Left cardiac atrium (tissue), 4 donors: Measurements from ENCODE around the gene TPST2. TPM values are rescaled to one million over a fixed set of nuclear protein-coding genes. Genes with fewer than 3 reads are reported as not detected.
A peak's percentile ranks its signal among the peaks of the same experiment; 100 is the strongest.
"Not testable (repeated sequence)": the region's sequence is repeated elsewhere in the genome, so short reads cannot be mapped to it uniquely, and the experiment has no call there.

Source experiments
- ATAC-seq, 2 donors: fragments of 200-7000 bp; cut with Tn5 transposase; one replicate each; pipeline ENCODE4 v1.9.1; 2020; ENCODE audit warnings: mild to moderate bottlenecking in 2 of 2, moderate library complexity in 2 of 2
- DNase-seq: peaks from one replicate; pipeline ENCODE4 v3.0.0-alpha.2; 2020
- intact Hi-C, 2 donors: fragments of 100-400 bp; cut with DNase I; formaldehyde crosslinking; loops; one replicate each; pipeline versions ENCODE4 v1.14.1 to v1.15.1; 2022 to 2023
- total RNA-seq, 2 donors: library from RNA; stranded (reverse); fragmentation: NEBNext Ultra II Directional; extraction: Animal tissue kit (Norgen Biotek cat#: 25700); gene quantifications; one replicate each; pipeline ENCODE4 v1.2.1, GENCODE V29; 2021
- donor health status: DM: no; HTN: yes; CAD: no.
- donor health status: DM: no; HTN: yes; CAD: no; lungs with severe emphysema.
- donor health status: DM: yes; HTN: yes; CAD: no.
- donor health status: Dilated cardiomyopathy.

Gene TPST2
- total RNA-seq, 2 donors from 2014 or later: 22.1 to 36.5 TPM

- intact Hi-C loops: no loop called here
- ATAC-seq (no peak), DNase-seq (no peak)
Observed at GRCh38 chr22:26545385-26545784, 44.5 kb downstream of the TPST2 start.

DNA sequence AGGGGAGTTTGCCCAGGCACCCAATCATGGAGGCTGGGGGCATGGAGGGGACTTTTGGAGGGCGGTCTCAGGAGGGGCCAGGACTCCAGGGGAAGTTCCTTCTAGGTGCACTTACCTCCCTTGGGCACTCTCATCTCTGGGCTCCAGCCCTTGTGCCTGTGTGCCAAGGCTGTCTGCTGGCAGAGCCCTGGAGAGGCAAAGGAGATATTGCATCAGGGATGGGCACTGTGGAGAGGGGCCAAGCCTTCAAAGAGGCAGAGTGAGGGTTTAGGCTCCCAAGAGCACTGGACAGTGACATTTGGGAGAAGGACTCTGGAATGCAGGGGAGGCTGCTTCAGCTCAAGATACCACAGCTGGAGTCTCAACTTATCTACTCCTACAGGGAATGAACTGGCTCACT, 45.4 kb downstream of the TPST2 start:
- intact Hi-C loops: no loop called here
- DNase-seq (no peak), ATAC-seq (peak in 1 of 2 donors; percentile 50)

DNA sequence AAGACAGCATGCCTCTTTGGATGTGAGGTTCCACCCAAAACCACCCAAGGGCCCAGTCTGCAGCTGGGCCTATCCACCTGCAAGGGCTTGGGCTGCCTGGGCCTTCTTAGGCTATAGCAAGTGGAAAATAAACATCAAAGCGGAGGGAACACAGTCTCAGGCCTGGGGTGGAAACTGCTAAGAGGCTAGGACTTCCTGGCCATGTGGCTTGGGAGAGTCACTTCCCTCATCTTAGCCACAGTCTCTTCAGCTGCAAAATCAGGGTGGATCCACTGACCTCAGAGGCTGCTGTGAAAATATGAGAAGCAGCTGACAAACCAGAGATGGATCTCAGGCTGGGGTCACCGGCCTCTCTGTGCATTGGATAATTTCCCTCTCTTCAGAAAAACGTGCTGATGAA, 47.1 kb downstream of the TPST2 start:
- intact Hi-C loops: no loop called here
- DNase-seq: no peak
- ATAC-seq: peak in 1 of 2 donors; percentile 48

- ATAC-seq (no peak), DNase-seq (no peak)
- intact Hi-C loops: no loop called here
Observed at GRCh38 chr22:26541167-26541819, 48.6 kb downstream of the TPST2 start.

DNA sequence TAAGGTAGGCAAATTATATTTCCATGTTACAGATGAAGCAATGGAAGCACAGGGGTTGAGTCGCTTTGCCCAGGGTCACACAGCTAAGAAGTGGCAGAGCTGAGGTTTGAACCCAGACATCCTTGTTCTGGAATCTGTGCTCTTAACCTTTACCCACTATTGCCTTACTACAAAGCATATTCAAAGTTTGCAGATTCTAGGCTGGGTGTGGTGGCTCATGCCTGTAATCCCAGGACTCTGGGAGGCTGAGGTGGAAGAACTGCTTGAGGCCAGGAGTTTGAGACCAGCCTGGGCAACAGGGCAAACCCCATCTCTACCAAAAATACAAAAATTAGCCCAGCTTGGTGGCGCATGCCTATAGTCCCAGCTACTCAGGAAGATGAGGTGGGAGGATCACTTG, 49.8 kb downstream of the TPST2 start:
- DNase-seq: no peak
- intact Hi-C loops: no loop called here

GRCh38 chr22:26536762-26537134, 53.2 kb downstream of the TPST2 start:
- DNase-seq (no peak), ATAC-seq (no peak)
- intact Hi-C loops: no loop called here

More for the DNA sequence above, 49.8 kb downstream of the TPST2 start:
- no peak for ATAC-seq

GRCh38 chr22:26536056-26536761, 53.7 kb downstream of the TPST2 start:
- DNase-seq (no peak), ATAC-seq (no peak)
- intact Hi-C loops: no loop called here

DNA sequence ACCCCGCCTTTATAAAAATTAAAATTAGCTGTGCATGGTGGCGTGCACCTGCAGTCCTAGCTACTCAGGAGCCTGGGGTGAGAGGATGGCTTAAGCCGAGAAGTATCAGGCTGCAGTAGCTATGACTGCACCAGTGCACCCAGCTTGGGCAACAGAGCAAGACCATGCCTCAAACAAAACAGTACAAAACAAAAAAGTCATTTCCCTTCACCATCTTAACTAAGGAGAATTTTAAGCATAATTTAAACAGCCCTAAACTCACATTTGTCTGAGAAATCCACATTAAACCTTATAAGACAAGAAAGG, 54.4 kb downstream of the TPST2 start:
- DNase-seq: no peak
- no peak for ATAC-seq
- intact Hi-C loops: no loop called here

DNA sequence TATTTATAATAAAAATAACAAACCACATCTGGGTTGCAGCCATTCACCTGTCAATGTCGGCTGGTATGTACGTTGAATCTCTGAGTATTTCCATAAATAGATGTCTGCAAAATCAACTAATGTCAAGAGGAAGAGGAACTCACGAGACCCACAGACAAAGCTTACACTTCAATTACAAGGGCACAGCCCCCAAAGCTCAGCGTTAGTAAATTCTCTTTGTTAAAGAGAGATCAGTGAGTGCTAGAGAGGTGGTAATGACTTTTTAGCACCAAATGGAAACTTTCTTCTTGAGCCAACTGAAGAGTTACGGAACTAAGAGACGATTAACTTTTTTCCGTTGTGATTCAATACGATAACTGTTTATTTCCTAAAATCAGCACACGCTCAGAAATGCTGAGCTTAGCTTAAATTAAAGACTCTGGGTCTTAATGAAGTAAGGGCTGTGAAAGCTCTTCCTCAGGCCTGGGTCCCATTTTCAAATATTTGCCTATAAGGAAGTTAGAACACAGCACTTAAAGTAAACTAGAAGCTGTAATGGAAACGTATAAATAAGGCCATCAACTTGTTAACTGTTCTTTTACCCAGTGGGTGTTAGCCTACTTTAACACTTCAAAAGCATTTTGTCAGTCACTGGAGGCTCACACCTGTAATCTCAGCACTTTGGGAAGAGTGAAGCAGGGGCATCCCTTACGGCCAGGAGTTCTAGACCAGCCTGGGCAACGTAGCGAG, 54.9 kb downstream of the TPST2 start:
- DNase-seq (no peak), ATAC-seq (no peak)
- intact Hi-C loops: no loop called here

GRCh38 chr22:26534171-26534855, 55.6 kb downstream of the TPST2 start:
- intact Hi-C loops: no loop called here
- DNase-seq (no peak), ATAC-seq (no peak)

DNA sequence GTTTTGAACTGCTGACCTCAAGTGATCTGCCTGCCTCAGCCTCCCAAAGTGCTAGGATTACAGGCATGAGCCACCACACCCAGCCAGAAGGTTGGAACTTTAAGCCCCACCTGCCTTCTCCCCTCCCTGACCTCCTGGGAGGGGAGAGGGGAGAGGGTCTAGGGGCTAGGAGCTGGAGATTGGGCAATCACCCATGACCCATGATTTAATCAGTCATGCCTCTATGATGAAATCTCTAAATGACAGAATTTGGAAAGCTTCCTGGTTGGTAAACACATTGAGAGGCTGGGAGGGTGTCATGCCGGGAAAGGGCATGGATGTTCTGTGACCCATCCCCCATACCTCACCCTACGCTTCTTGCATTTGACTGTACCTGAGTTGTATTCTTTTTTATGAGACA, 60.6 kb downstream of the TPST2 start:
- intact Hi-C loops: no loop called here
- peak; percentile 17 to 39 for ATAC-seq

DNA sequence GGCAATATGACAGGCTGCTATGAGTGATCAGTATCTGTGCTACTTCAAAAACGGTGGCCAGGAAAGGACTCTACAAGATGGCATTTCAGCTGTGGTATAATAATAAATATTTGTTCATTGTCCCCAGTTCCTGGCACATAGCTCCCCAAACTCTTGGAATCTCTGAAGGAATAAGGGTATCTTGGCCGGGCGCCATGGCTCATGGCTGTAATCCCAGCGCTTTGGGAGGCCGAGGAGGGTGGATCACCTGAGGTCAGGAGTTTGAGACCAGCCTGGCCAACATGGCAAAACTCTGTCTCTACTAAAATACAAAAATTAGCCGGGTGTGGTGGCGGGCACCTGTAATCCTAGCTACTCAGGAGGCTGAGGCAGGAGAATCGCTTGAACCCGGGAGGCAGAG, 61.4 kb downstream of the TPST2 start:
- intact Hi-C loops, ATAC-seq, DNase-seq: not testable (repeated sequence)

More for the DNA sequence above, 60.6 kb downstream of the TPST2 start:
- DNase-seq: no peak

- DNase-seq: no peak
- ATAC-seq: peak; percentile 75 to 78
- intact Hi-C loops: no loop called here
Observed at GRCh38 chr22:26527574-26528465, 62.1 kb downstream of the TPST2 start.

GRCh38 chr22:26527167-26527566, 62.8 kb downstream of the TPST2 start:
- DNase-seq (no peak), ATAC-seq (no peak)
- intact Hi-C loops: no loop called here

DNA sequence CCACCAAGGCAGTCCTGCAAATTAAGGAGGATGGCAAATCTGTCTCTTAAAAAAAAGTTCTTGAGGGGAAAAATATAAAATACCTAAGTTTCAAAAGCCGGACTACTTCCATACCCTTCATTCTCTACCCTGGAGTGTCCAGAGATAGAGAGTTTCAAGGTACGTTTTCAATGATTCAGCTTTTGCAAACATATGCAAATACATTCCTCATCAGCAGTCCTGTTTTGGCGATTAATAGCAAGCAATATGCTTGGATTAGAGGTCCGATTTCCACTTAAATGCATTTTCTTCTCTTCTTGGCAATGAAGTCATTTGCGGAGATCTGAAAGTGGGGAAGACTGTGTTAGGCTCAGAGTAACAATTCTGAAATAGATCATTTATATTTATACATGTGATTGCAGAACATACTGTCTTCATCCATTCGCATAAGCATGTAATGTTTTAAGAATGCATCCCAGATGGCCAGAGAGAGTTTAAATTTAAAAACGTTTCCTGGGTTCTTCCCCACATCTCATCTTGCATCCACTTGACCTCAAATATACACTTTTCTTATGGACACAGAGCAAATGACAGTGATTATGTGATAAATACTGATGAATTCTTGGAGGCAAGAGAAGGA, 63.9 kb downstream of the TPST2 start:
- intact Hi-C loops: no loop called here
- ATAC-seq (no peak), DNase-seq (no peak)

- intact Hi-C loops: no loop called here
- no peak for ATAC-seq
- DNase-seq: no peak
Observed at GRCh38 chr22:26524870-26525269, 65.1 kb downstream of the TPST2 start.

DNA sequence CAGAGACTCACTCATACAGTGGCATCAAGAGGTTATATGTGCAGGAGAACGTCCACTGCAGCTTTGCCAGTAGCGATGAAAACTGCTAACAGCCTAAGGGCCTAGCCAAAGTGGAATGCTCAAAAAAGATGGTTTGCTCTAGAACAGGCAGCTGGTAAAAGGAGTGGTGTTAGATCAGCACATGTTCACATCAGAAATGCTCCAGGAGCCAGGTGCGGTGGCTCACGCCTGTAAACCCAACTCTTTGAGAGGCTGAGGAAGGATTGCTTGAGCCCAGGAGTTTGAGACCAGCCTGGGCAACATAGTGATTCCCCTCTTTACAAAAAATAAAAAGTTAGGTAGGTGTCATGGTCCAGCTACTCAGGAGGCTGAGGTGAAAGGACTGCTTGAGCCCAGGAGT, 67.3 kb downstream of the TPST2 start:
- DNase-seq (no peak), ATAC-seq (no peak)
- intact Hi-C loops: no loop called here

GRCh38 chr22:26522012-26522411, 67.9 kb downstream of the TPST2 start:
- DNase-seq (no peak), ATAC-seq (no peak)
- intact Hi-C loops: no loop called here

- ATAC-seq (no peak), DNase-seq (no peak)
- intact Hi-C loops: loop anchor here in 1 of 2 donors (10.0 kb wide), 1 partner anchor 67 kb away; no protein-coding TSS in a partner anchor
Observed at GRCh38 chr22:26517429-26517828, 72.5 kb downstream of the TPST2 start.
